ENCODE data around the gene MYO18B.

DNA sequence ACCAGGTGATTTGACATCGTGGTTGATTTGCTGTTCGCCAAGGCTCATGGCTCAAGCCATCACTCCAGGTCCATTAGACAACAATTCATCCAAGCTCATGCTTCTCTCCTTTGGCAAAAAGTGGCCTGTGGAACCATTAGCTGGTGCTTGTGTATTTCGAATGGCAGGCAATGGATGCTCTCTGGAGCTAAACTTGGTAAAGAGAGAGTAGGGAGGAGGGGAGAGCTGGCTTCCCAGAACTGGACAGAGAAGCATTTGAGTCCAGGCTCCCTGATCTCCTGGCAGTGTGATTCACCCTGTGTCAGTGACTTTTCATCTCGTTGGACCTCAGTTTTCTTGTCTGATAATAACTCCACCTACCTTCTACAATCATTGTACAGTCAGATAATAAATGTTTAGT, 64.6 kb downstream of the MYO18B start:
- no peak for TF ChIP-seq SIN3A (IDR thresholded peaks at IDR 0.05; ENCODE audit: borderline replicate concordance, insufficient read depth, low read length)
- no peak for TF ChIP-seq TAF1 (IDR thresholded peaks at IDR 0.05; ENCODE audit: borderline replicate concordance, insufficient read depth, low read length)
- no peak for TF ChIP-seq POLR2AphosphoS5 (IDR thresholded peaks at IDR 0.05; ENCODE audit: low read depth, low read length)

Data from PFSK-1 (cell line).